ENCODE data around the gene SPRY4. TPM values are rescaled to one million over a fixed set of nuclear protein-coding genes. Genes with fewer than 3 reads are reported as not detected.

The SPRY4 gene
- total RNA-seq, 1 donor from 2014 or later, result 36.9 TPM

GRCh38 chr5:142306077-142306502 lies 18.7 kb downstream of the SPRY4 start:
- DNase-seq (ENCODE audit: low read depth), result no peak
- no peak for TF ChIP-seq CTCF (IDR thresholded peaks at IDR 0.05; ENCODE audit: insufficient read depth, low read length, poor library complexity, severe bottlenecking)
- H3K27me3 ChIP-seq (ENCODE audit: control insufficient read depth, insufficient read depth, low read length), result no peaks in the 10 kb centered on the region
- H3K36me3 ChIP-seq (ENCODE audit: control insufficient read depth, insufficient read depth, low read length), result no peaks in the 10 kb centered on the region
- H3K4me3 ChIP-seq (ENCODE audit: low read depth, low read length), result no peak overlapping the region

DNA sequence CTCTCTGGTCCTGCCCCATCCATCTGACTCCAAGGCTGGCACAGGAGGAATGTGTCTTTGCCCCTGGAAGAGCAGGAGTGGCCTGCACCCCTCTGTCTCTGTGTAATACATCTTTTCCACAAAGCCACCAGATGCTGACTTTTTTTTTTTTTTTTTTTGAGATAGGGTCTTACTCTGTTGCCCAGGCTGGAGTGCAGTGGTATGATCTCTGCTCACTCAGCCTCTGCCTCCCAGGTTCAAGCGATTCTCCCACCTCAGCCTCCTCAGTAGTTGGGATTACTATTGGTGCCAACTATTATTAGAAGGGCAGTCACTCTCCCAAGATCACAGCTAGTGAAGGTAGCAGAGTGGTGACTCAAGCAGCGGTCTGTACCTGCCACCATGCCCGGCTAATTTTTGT lies 19.6 kb downstream of the SPRY4 start:
- H3K4me3 ChIP-seq (ENCODE audit: low read depth, low read length), result no peak overlapping the region
- TF ChIP-seq CTCF (IDR thresholded peaks at IDR 0.05; ENCODE audit: insufficient read depth, low read length, poor library complexity, severe bottlenecking), result no peak
- no peak for DNase-seq (ENCODE audit: low read depth)
- no peaks in the 10 kb centered on the region for H3K27me3 ChIP-seq (ENCODE audit: control insufficient read depth, insufficient read depth, low read length)
- no peaks in the 10 kb centered on the region for H3K36me3 ChIP-seq (ENCODE audit: control insufficient read depth, insufficient read depth, low read length)

DNA sequence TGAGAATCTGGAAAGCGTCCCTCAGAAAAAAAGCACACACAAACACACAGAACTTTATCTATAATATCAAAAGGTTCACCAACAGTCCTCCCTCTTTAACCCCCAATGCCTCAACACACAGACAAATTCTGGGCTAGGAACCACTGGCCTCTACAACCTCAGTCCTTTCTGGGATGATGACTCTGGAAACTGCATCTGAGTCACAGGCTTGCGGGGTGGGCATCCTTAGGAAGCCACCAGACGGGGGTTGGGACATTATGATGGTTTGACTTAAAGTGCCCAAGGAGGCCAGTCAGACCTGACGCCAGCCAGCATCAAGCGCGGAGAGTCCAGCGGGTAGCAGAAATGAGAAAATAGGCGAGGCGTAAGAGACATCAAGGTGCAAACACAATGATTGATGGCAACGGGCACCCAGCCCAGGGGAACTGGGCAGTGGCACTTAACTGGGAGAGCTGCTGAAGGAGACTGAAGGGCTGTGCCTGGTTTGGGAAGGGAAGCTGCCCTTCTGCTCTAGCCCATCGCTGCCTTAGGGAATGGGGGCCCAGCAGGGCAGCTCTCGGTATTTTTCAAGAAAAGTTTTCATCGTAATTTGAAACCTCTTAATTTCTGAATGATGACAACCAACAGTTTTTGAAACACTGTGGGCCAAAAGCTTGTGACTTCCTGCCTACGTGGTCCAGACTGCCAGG lies 20.7 kb downstream of the SPRY4 start:
- DNase-seq (ENCODE audit: low read depth), result no peak
- H3K4me3 ChIP-seq (ENCODE audit: low read depth, low read length), result no peak overlapping the region
- H3K27me3 ChIP-seq (ENCODE audit: control insufficient read depth, insufficient read depth, low read length), result no peaks in the 10 kb centered on the region
- no peak for TF ChIP-seq CTCF (IDR thresholded peaks at IDR 0.05; ENCODE audit: insufficient read depth, low read length, poor library complexity, severe bottlenecking)
- no peaks in the 10 kb centered on the region for H3K36me3 ChIP-seq (ENCODE audit: control insufficient read depth, insufficient read depth, low read length)

DNA sequence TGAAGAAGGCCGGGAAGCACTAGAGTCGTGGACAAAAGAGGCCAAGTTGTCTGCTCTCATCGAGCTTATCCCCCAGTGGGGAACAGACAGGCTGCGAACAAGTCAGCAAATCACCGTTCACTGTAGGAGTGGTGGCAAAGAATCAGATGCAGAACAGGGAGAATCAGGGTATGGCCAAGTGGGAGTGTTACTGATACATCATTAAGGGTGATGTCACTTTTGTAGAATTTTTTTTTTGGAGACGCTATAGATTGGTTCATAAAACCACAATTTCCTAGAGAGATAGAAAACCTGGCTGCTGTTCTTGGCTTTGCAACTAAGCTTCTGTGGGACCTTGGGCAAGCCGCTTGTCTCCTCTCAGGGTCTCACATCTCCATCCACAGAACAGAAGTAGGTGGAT lies 21.3 kb downstream of the SPRY4 start:
- H3K27me3 ChIP-seq (ENCODE audit: control insufficient read depth, insufficient read depth, low read length), result no peaks in the 10 kb centered on the region
- TF ChIP-seq CTCF (IDR thresholded peaks at IDR 0.05; ENCODE audit: insufficient read depth, low read length, poor library complexity, severe bottlenecking), result no peak
- H3K36me3 ChIP-seq (ENCODE audit: control insufficient read depth, insufficient read depth, low read length), result no peaks in the 10 kb centered on the region
- H3K4me3 ChIP-seq (ENCODE audit: low read depth, low read length), result no peak overlapping the region
- no peak for DNase-seq (ENCODE audit: low read depth)

- Histone ChIP-seq H3K36me3 (ENCODE audit: control insufficient read depth, insufficient read depth, low read length) (no peaks in the 10 kb centered on the region), H3K4me3 (ENCODE audit: low read depth, low read length) (no peak overlapping the region), H3K27me3 (ENCODE audit: control insufficient read depth, insufficient read depth, low read length) (no peaks in the 10 kb centered on the region)
- no peak for DNase-seq (ENCODE audit: low read depth)
- TF ChIP-seq CTCF (IDR thresholded peaks at IDR 0.05; ENCODE audit: insufficient read depth, low read length, poor library complexity, severe bottlenecking), result no peak
Observed at GRCh38 chr5:142301540-142301939, 23.3 kb downstream of the SPRY4 start.

- DNase-seq (ENCODE audit: low read depth), result no peak
- Histone ChIP-seq H3K4me3 (ENCODE audit: low read depth, low read length) (no peak overlapping the region), H3K27me3 (ENCODE audit: control insufficient read depth, insufficient read depth, low read length) (no peaks in the 10 kb centered on the region), H3K36me3 (ENCODE audit: control insufficient read depth, insufficient read depth, low read length) (no peaks in the 10 kb centered on the region)
- no peak for TF ChIP-seq CTCF (IDR thresholded peaks at IDR 0.05; ENCODE audit: insufficient read depth, low read length, poor library complexity, severe bottlenecking)
Observed at GRCh38 chr5:142300677-142301076, 24.1 kb downstream of the SPRY4 start.

Data from kidney epithelial cell (primary cell).